Stimulated activated CD8-positive, alpha-beta memory T cell treated with anti-CD3 and anti-CD28 coated beads, Interleukin-15, amount 100 ng/mL, for 1 hour (primary cell): ENCODE data around the gene SLC35G1.

Experiments used
- DNase-seq: peaks from one replicate; pipeline ENCODE4 v3.0.0-alpha.2; 2020; ENCODE audit warnings: low read depth

SLC35G1 gene, protein sequence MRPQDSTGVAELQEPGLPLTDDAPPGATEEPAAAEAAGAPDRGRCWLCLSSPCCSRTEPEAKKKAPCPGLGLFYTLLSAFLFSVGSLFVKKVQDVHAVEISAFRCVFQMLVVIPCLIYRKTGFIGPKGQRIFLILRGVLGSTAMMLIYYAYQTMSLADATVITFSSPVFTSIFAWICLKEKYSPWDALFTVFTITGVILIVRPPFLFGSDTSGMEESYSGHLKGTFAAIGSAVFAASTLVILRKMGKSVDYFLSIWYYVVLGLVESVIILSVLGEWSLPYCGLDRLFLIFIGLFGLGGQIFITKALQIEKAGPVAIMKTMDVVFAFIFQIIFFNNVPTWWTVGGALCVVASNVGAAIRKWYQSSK

DNA sequence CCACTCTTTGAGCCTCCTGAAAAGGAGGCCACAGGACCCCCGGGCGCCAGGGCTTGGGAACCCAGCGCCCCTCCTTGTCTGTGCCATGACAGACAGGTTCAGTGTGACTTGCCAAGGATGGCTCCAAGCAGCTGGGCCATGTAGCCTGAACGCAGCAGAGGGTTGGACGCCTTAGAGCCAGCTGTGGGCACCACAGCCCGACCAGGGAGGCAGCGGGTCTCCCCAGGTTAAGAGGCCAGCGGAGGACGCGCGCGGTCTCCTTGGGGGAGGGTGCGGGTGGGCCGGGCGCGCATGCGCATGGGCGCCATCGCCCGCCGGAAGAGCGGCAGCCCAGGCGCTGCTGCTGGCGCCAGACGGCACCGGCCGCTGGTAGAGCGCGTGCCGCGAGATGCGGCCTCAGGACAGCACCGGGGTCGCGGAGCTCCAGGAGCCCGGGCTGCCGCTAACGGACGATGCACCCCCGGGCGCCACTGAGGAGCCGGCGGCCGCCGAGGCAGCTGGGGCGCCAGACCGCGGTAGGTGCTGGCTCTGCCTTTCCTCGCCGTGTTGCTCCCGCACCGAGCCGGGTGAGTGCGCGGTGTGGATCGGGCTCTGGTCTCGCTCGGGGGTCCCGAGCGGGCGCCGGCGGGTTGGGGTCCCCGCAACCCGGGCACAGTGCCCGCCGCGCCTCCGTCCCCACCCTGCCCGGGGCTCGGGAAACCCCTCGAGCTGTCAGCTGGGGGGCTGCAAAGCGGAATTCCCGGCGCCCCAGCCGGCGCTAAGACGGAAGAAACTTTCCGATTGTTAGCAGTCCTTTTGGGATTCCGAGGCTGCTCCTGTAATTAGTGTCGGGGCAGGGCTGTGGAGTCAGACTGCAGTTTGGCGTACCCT lies at the start of gene SLC35G1:
Gene SLC35G1, plus strand, starts transcription at position 333 of the 870 bp plus-strand sequence. Its CDS starts 56 bp downstream, at position 389.
- peak; percentile 37 for DNase-seq

DNA sequence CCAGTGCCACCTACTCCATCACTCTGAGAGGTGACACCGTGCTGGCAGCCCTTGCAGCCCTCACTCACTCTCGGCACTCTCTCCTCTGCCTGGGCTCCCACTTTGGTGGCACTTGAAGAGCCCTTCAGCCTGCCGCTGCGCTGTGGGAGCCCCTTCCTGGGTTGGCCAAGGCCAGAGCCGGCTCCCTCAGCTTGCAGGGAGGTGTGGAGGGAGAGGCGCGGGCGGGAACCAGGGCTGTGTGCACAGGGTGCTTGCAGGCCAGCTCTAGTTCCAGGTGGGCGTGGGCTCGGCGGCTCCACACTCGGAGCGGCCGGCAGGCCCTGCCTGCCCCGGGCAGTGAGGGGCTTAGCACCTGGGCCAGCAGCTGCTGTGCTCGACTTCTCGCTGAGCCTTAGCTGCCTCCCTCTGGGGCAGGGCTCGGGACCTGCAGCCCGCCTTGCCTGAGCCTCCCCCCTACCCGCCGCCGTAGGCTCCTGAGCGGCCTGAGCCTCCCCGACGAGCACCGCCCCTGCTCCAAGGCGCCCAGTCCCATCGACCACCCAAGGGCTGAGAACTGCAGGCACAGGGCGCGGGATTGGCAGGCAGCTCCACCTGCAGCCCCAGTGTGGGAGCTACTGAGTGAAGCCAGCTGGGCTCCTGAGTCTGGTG lies 48.7 kb upstream of the SLC35G1 start:
- no peak for DNase-seq

DNA sequence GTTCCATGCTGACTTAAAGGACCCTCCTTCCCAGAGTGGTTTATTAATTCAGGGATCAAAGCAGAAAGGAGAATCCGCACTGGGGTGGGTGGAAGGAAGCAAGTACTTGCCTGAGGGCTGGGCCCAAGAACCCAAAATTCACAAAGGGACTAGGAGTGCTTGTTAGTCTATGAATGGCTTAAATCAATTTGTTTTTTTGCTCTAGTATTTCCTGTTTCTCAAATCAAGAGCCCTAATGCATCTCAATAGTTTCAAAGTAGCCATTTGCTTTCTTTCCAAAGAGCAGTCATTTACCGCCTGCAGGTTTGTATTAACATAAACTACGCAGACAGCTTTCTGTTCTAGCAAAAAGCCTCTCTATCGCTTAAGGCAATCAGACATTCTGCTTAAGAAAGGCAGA lies 44.2 kb upstream of the SLC35G1 start:
- no peak for DNase-seq

DNA sequence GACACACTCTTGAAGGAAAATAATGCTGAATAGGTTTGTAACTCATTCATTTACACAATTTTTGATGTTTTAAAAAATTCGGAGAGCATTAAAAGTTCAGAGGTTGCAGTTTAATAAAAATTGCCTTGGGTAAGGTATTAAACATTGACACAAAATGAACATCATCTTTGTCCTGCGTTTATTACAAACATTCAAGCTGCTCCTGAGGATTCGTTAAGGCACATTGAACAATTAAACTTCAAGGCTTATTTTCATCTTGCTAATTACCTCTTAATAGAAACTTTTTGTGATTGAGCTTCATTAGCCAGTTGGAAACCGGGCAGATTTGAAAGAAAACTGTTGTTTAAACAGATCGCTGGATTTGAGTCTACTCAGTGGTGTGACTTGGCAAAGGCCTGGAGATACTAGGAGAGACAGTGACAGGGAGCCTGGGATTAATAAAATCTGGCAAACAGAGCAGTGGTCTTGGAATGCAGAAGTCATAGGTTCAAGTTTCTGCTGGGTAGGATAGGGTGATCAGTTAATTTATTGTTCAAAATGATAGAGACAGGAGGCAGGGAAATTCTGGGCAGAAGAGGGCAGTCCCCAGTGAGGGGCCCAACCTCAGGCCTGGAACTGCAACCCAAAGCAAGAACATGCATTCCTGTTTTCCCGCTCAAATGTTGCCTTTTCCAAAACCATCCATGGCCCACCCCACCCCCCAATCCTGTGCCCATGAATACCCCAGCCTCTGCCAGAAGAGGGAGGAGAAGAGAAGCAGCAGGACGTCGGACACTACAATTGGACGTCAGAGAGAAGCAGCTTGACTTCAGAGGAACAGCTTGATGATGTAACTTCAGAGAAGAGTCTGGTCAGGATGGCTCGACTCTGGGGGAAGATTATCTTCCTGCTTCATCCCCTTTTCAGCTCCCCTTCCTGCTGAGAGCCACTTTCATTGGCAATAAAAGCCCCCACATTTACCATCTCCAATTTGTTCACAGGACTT lies 43.5 kb upstream of the SLC35G1 start:
- DNase-seq = no peak

DNA sequence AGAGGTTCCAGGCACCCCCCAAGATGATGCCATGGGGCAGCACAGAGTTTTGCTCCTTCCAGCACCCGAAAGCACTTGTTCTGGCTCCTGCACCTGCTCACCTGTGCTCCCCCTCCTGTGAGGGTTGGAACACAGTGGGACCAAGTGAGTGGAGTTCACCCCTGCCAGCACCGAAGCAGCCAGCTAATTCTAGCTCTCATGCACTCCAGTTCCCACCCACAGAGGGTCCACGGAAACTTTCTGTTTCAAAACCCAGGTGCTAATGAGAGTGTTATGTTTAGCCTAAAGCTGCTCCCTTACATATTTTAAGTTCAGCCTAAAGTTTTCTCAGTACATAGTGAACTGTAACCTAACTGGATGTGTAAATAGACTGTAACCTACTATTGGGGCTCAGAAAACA lies 42.6 kb upstream of the SLC35G1 start:
- no peak for DNase-seq

DNA sequence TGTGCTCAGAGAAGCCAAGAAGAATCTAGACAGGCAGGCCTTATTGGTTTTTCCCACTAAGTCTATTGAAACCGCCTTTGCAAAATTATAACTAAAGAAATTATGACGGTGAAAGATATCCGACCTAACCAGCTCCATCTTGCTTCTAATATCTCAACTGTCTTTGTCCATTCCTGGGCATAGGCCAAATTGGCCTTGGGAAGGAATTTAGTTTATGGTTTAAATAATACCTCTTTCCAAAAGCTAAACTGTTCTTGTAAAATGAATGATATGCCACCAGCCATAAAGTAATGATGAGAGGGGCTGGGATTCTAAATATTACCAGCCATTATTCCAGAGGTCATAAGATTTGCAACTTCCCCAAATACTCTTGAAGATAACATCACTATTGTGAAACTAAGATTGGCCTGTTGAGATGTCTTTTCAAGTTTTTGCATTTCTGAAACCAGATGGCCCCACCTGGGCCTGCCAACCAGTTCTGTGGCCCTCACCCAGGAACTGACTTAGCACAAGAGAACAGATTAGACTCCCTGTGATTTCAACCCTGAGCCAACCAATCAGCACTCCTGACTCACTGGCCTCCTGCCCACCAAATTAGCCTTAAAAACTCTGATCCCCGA lies 41.2 kb upstream of the SLC35G1 start:
- DNase-seq = no peak

DNA sequence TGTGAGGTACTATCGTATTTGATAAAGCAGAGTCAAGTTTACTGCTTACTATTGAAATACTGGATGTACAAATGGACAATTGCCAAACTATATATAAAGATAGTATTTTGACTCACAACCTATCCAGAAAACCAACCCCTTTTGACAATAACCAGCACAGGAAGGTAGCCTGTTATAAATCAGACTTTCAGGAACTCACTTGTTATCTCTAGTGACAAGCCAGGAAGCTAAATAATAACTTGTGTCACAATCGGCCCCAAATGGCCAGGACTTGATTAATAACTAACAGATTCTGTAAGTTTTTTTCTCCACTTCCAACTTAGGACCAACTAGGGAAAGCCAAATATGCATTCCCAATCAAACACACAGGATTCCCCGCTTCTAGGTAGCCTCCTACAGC lies 38.8 kb upstream of the SLC35G1 start:
- DNase-seq = no peak

DNA sequence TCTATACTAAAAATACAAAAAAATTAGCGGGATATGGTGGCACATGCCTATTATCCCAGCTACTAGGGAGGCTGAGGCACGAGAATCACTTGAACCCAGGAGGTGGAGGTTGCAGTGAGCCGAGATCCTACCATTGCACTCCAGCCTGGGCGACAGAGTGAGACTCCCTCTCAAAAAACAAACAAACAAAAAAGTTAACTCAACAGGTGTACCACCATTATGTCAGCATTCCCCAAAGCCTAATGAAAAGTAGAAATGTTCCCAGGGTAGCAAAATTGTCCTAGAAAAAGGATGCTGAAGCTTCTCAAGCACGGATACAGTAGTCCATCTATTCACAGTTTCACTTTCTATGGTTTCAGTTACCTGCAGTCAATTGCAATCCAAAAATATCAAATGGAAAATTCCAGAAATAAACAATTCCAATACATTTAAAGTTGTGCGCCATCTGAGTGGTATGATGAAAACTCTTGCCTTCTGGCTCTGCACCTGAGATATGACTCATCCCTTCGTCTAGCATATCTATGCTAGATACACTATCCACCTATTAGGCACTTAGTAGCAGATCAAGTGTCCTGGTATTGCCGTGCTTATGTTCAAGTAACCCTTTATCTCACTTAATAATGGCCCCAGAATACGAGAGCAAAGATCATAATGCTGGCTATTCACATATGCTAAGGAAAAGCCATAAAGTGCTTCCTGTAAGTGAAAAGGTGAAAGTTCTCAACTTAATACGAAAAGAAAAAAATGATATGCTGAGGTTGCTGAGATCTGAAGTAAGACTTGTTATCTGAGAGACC lies 37.2 kb upstream of the SLC35G1 start:
- no peak for DNase-seq

DNA sequence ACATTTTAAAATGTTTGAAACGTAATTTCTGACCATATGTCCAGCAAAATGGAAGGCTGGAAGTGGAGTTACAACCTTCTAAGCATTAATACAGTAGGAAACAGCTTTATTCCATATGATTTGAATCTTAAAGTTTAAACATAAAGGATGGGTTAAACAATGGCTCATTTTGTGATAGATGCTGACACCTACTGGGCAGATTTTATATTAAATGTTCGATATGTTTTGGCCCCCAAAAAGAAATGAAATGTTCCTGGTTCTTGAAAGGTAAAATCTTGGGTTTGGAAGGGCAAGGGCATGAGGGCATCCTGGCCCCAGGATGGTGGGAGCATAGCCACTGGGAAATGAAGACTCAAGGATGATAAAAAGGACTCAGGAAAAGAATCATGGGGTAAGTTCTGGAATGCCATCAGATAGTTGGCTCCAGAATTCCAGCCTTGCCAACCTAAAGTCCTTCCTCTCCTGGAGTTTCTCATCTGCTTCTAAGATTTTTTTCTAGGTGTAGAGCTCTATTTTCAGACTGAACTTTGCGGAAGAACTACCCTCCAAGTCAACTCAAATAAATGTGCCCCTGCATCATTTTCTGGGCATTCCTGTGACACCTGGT lies 34.6 kb upstream of the SLC35G1 start:
- no peak for DNase-seq

DNA sequence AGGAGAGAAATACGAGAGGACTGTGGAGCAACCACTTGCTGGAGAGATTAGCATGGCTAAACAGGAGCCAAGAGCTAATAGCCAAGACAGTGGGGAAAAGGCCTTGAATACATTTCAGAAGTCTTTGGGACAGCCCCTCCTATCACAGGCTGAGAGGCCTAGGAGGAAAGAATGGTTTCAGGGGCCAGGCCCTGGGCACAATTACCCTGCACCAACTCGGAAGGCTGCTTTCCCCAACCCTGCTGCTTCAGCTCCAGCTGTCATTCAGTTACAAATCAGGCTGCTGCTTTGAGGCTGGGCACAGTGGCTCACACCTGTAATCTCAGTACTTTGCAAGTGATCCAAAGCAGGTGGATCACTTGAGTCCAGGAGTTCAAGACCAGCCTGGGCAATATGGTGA lies 32.0 kb upstream of the SLC35G1 start:
- no peak for DNase-seq

DNA sequence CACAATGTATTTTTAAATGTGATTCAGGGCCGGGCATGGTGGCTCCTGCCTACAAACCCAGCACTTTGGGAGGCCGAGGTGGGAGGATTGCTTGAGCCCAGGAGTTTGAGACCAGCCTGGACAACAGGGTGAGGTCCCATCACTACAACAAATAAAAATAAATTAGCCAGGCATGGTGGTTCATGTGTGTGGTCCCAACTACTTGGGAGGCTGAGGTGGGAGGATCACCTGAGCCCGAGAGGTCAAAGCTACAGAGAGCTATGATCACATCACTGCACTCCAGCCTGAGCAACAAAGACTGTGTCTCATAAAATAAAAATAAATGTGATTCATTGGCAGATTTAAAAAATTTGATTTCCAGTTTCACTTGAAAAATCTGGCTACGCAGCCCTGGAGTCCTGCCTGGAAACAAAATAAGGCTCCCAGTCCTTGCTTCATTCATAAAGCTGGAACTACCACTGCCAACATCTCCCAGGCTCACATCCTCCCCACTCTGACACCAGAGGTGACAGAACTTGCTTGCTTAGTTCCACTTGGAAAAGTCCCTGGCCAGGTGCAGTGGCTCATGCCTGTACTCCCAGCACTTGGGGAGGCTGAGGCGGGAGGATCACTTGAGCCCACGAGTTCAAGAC lies 27.9 kb upstream of the SLC35G1 start:
- DNase-seq = no peak

DNA sequence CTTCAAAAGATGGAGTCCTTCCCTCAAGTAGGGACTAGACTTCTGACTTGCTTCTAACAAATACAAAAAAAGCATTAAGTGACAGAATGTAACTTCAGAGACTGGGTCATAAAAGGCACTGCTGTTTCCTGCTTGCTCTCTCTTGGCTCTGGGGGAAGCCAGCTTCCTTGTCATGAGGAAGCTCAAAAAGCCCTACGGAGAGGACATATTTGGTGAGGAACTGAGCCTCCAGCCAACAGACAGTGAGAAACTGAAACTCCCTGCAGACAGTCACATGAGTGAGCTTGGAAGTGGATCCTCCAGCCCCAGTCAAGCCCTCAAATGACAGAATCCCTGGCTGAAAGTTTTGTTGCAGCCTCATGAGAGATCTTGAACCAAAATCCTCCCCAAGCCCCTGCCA lies 26.3 kb upstream of the SLC35G1 start:
- DNase-seq = no peak

DNA sequence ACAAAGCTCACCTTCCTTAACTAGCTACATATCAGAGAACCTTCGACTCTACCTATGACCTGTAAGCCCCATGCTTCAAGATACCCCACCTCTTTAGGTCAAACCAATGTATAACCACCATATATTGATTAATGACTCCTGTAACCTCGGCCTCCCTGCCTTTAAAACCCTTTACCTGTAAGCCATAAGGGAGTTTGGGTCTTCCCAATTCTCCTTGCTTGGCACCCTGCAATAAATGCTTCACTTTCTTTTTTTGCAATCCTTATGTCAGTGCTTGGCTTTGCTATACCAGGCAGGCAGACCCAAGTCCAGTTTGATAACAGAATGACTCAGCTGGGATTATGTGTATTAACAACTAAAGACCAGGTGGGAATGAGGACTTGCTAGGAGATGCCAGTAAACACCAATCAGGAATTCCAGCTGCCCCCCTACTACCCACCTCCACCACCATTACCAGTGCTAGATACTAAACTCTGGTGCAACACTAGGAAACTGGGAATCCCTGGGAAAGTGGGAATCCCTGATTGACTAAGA lies 22.0 kb upstream of the SLC35G1 start:
- DNase-seq = no peak

DNA sequence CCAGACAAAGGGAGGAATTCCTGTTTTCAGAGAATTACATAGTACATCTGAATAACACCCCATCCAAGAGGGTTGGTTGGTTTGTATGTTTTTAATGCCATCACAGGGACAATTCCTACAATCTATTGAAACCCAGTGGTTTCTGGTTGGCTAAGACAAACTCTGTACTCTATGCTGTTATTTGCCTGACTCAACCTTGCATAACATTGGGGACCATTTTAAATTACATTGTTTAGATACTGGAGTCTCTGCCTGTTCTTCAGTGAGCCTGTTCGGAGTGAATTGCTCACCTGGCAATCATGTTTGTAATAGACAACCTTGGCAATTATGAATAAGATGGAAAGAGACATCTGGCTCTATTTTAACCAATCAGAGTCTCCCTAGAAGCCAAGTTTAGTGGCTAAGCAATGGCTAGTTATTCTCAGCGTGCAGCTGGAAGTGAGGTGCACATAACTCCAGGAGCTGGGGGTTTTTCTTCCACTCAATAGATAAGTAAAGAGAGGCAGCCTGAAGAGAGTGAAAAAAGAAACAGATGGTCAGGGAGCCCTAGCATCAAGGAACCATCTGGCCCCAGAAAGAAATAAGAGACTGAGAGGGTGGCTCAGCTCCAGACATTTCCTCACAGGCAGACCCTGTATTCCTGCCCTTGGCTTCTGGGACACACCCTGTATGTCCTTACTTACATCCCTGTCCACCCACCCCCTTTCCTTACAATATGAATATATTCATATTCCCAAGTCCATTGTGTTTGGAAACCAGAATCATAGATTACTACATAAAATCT lies 21.2 kb upstream of the SLC35G1 start:
- no peak for DNase-seq

DNA sequence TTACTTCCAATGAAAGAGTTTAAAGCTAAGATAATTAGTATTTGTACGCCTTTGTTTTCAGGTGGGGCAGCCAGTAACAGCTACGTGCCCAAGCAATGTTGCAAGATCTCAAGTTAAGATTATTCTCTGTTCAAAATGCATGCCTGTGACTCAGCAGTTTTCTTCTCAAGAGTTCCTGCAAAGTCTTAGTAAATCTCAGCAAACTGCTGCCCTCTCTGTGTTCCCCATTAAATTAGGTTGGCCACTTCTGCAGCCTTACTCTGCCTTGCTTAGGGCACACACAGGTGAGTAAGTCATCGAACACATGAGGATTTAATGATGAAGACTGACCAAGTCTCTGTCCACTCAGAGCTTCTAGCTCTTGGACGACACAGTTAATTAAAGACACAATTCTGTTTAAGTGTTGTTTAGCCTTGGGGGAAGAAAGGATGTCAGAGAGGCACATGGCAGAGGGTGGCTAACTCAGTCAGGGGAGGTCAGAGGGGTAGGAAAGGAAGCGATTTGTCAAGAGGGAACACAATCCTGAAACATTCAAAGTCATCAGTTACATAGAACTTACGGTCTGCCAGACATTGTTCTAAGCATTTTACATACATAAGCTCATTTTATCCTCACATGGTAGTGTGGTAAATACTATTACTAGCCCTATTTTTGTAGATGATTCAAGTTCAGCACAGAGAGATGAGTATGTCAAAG lies 20.2 kb upstream of the SLC35G1 start:
- no peak for DNase-seq

DNA sequence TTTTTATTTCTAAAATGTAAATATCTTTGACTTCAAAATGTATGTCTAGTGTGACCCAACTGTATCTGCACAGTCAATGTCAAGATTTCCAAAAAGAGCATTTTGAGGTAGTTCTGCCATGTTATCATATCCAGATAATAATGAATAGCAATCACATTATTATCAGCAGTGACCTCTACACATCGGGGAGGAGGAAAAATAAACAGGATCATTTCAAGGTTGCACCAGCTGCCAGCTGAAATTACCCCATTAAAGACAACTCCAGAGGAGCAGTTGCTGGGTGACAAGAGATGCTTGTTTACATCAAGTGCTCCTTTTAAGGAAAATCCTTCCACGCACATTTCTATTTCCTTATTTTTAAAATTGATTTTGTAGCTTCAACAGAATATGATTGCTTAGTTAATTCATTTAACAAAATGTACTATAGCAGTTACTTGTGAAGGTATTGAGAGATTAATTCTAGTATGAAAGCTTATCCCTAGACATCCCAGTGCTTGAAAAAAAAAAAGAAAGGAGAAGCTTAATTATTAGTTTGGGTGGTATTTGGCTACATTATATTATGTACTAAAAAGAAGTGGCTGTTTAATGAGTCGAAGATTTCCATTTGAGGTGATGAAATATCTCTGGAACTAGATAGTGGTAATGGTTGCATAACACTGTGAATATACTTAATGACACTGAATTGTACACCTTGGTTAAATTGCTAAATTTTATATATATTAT lies 19.3 kb upstream of the SLC35G1 start:
- DNase-seq = no peak

DNA sequence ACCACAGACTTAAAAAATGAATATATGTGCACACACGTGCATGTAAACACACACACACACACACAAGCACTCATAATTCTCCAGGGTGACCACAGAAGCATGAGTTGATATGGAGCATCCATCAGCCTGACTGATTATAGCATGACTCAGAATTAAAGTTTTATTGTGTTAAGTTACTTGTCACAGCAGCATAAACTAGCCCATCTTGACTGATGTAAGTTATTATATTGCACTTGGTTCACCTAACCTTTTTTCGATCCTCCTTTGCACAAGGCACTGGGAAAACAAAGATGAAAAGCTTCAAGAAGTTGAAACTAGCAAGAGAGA lies 18.8 kb upstream of the SLC35G1 start:
- no peak for DNase-seq
